Stimulated activated effector memory CD8-positive, alpha-beta T cell treated with anti-CD3 and anti-CD28 coated beads, Interleukin-12 subunit alpha, Interleukin-12 subunit beta, amount 100 ng/mL, for 72 hours (primary cell): ENCODE results near the gene PLBD2.

ENCODE experiments used
- ATAC-seq: fragments of 150-1000 bp; cut with Tn5 transposase; 2 replicates; pipeline ENCODE4 v1.10.0; 2021
- DNase-seq, 2 donors: peaks; one replicate each; pipeline ENCODE4 v3.0.0; 2021 to 2022; ENCODE audit warnings: low spot score in 2 of 2
- H3K27ac Mint-ChIP-seq: one replicate; pipeline ENCODE4 v1.8.0; 2022; ENCODE audit warnings: mild to moderate bottlenecking, mixed read lengths
- H3K36me3 Mint-ChIP-seq: one replicate; pipeline ENCODE4 v1.8.0; 2022; ENCODE audit warnings: mild to moderate bottlenecking, mixed read lengths
- H3K4me1 Mint-ChIP-seq: one replicate; pipeline ENCODE4 v1.8.0; 2022; ENCODE audit warnings: mixed read lengths
- H3K4me3 Mint-ChIP-seq: one replicate; pipeline ENCODE4 v1.8.0; 2022; ENCODE audit warnings: mild to moderate bottlenecking, mixed read lengths
- H3K9me3 Mint-ChIP-seq: one replicate; pipeline ENCODE4 v1.8.0; 2022; ENCODE audit warnings: mixed read lengths

Gene PLBD2

DNA sequence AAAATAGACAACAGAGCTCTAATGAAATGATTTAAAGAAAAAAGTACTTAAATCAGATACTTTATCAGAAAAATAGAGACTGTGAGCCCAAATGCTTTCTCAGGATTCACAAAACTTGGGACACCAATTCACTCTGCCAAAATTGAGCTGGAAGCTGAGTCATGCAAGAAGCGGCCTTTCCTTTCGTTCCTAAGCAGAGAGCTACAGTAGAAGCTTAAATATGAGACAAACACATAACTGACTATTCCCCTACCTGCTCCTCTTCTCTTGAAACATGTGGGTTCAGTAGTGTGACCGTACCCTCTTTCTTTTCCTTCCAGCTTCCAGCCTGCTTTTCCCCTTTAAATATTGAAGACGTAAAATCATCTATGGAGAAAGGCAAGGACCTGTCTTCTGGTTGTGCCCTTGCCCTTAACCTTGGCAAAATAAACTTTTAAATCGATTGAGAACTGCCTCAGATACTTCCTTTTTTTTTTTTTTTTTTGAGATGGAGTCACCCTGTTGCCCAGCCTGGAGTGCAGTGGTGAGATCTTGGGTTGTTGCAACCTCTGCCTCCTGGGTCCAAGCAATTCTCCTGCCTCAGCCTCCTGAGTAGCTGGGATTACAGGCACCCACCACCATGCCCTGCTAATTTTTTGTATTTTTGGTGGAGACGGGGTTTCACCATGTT is 49.7 kb downstream of the PLBD2 start:
- Mint-ChIP-seq H3K4me1 (no peaks in the 10 kb centered on the region), H3K36me3 (no peaks in the 10 kb centered on the region), H3K27ac (no peak overlapping the region), H3K9me3 (no peaks in the 10 kb centered on the region), H3K4me3 (no peak overlapping the region)
- ATAC-seq (no peak), DNase-seq (no peak)

DNA sequence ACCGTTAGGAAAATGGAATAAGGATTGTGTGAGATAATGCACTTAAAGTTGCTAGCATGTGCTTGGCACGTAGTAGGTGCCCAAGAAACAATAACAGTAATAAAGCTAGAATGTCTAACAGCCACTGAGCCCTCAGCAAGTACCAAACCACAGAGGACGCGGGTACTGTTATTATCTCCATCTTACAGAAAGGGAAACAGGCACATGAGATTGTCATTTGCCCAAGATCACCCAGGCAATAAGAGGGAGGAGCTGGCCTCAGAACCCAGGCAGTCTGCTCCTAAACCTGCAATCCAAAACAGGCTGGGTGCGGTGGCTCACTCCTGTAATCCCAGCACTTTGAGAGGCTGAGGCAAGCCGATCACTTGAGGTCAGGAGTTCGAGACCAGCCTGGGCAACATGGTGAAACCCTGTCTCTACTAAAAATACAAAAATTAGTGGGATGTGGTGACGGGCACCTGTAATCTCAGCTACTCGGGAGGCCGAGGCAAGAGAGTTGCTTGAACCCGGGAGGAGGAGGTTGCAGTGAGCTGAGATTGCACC is 50.4 kb downstream of the PLBD2 start:
- H3K9me3 Mint-ChIP-seq, result no peaks in the 10 kb centered on the region
- no peak for DNase-seq
- no peak overlapping the region for H3K27ac Mint-ChIP-seq
- no peaks in the 10 kb centered on the region for H3K4me1 Mint-ChIP-seq
- ATAC-seq, result no peak
- H3K4me3 Mint-ChIP-seq, result no peak overlapping the region
- H3K36me3 Mint-ChIP-seq, result no peaks in the 10 kb centered on the region

DNA sequence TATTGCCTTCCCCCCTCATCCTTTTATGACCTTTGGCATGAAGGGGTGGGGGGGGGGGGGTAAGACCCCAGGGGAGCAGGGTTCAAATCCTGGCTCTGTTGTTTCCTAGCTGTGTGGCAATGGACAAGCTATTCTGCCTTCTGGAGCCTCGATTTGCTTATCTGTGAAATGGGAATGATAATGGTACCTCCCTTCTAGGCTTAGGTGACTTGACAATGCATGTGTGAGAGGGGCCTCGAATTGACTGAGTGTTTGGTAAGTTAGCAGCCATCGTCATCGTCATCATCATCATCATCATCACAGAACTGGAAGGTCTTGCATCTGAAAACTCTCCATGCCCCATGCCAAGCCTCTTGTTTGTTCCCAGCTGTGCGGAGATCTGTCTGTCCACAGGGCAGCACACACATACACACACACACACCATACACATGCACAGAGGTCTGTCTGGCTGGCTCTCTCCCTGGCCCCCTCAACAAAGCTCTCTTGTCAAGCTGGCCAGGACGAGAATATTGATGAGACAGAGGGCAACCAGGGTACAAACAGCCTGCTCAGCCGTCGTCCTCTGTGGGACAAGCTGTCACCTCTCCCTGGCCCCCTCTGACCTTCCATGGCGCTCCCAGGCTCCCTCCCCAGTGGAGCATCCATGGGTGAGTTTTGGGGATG is 51.2 kb downstream of the PLBD2 start:
- Mint-ChIP-seq H3K4me1 (no peaks in the 10 kb centered on the region), H3K9me3 (no peaks in the 10 kb centered on the region), H3K4me3 (no peak overlapping the region), H3K36me3 (no peaks in the 10 kb centered on the region), H3K27ac (no peak overlapping the region)
- DNase-seq, result no peak
- no peak for ATAC-seq

DNA sequence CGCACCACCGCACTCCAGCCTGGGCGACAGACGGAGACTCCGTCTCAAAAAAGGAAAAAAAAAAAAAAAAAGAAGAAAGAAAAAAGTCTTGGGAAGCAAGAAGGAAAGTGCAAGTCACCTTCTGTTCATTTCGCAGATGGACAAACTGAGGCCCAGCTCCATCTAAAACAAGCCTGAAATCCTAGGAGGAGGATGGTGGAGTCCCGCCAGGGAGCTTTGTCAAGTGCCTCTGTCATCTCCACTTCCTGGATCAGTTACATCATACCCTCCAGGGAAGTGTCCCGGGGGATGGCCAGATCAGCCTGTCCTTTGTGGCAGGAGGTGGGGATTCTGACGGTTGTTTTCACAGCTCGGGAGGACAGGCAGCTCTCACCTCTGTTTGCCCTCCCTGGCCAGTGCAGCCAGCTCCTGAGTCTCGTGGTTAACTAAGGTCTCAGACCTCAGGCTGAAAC is 55.1 kb downstream of the PLBD2 start:
- H3K36me3 Mint-ChIP-seq, result no peaks in the 10 kb centered on the region
- no peaks in the 10 kb centered on the region for H3K4me1 Mint-ChIP-seq
- H3K4me3 Mint-ChIP-seq, result no peak overlapping the region
- DNase-seq (no peak), ATAC-seq (no peak)
- H3K27ac Mint-ChIP-seq, result no peak overlapping the region
- no peaks in the 10 kb centered on the region for H3K9me3 Mint-ChIP-seq

DNA sequence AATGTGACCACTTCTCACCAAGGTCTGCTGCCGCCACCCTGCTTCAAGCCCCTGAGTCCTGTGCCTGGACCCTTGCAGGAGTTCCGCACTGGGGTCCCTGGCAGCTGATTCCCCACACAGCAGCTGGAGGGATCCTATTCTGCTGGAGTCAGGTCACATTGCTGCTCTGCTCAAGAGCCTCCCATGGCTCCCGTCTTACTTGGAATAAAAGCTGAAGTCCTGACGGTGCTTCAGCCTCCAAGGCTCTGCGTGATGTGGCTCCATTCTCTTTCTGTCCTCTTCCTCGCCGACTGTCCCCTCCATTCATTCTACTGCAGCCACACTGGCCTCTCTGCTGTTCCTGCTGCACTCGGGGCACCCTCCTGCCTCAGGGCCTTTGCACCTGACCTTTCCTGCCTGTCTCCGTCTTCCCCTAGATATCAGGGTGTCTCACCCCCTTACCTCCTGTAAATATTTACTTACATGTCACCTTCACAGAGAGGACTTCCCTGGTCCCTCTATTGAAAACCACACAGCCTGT is 56.2 kb downstream of the PLBD2 start:
- no peak for DNase-seq
- H3K36me3 Mint-ChIP-seq, result no peaks in the 10 kb centered on the region
- no peaks in the 10 kb centered on the region for H3K4me1 Mint-ChIP-seq
- H3K27ac Mint-ChIP-seq, result no peak overlapping the region
- ATAC-seq, result no peak
- H3K4me3 Mint-ChIP-seq, result no peak overlapping the region
- no peaks in the 10 kb centered on the region for H3K9me3 Mint-ChIP-seq

DNA sequence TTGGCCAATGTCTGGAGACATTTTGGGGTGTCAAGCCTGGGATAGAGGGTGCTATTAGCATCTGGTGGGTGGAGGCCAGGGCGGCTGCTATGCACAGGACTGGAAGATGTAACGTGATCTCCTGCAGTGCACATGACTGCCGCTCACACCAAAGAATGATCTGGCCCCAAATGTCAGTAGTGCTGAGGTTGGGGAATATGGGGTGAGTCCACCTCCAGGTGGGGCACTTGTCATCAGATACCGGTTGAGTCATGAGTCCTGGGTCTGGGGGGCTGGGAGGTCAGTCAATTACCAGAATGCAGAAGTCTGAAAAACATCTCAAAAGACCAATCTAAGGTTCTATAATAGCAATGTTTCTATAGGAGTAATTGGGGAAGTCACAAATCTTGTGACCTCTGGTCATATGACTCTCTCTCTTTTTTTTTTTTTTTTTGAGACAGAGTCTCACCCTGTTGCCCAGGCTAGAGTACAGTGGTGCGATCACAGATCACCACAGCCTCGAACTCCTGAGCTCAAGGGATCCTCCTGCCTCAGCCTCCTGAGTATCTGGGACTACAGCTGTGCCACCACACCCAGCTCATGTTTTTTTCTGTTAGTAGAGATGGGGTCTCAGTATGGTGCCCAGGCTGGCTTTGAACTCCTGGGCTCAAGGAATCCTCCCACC is 57.8 kb downstream of the PLBD2 start:
- DNase-seq, result no peak
- H3K4me1 Mint-ChIP-seq, result no peaks in the 10 kb centered on the region
- no peaks in the 10 kb centered on the region for H3K9me3 Mint-ChIP-seq
- H3K4me3 Mint-ChIP-seq, result no peak overlapping the region
- no peak for ATAC-seq
- H3K36me3 Mint-ChIP-seq, result no peaks in the 10 kb centered on the region
- no peak overlapping the region for H3K27ac Mint-ChIP-seq

DNA sequence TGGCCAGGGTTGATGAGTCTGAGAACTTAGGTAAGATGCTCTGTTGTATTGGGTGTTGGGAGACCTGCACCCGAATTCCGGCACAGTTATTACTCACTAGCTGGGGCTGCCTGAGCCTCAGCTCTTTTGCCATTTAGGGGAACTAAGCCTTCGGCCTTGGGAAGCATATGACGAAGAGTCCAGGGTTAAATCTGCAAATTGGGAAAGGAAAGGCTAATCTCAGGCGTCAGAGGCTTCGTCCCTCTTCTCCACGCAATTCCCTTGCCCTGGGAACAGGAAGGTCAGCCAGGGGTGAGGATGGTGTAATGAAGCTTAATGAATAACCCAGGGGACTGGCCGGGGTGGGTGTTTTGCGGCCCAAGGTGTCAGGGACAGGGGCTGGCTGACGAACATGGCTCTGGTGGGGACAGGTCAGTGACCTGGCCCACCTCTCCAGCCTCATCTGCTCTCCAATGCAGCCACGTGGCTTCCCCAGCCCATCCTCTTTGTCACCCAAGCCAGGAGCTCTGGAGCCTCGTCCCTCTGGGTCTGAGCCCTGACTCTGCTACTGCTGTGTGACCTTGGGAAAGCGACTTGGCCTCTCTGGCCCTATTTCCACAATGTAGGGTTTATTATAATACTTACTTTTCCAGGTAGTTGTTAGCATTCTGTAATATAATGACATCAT is 60.0 kb downstream of the PLBD2 start:
- Mint-ChIP-seq H3K36me3 (no peaks in the 10 kb centered on the region), H3K9me3 (no peaks in the 10 kb centered on the region), H3K4me3 (no peak overlapping the region), H3K4me1 (peaks cover 7% of the 10 kb centered on the region), H3K27ac (no peak overlapping the region)
- DNase-seq (no peak), ATAC-seq (no peak)

DNA sequence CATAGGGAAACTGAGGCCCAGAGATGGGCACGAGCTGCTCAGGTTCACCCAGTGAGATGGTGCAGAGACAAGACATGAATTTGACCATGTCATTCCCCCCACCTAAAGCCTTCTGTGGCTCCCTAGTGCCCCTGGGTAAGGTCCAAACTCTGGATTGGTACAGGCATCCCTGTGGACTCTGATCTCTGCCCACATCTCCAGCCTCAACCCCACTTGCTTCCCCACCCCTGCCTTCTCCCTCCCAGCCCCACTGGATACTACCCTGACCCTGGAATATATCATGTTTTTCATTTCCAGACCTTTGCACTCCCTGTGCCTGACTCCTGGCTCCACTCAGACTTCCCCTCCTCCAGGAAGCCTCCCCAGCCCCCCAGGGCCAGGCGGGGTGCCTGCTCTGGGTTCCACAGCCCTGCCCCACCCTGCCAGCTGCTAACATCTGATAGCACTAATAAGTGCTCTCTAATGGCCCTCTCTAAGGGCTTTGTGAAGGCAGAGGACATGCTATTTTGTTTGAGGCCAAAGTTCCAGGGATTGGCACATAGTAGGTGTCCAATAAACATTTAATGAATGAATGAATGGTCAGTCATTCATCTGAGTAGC is 62.7 kb downstream of the PLBD2 start:
- Mint-ChIP-seq H3K4me3 (no peak overlapping the region), H3K4me1 (peaks cover 7% of the 10 kb centered on the region)

DNA sequence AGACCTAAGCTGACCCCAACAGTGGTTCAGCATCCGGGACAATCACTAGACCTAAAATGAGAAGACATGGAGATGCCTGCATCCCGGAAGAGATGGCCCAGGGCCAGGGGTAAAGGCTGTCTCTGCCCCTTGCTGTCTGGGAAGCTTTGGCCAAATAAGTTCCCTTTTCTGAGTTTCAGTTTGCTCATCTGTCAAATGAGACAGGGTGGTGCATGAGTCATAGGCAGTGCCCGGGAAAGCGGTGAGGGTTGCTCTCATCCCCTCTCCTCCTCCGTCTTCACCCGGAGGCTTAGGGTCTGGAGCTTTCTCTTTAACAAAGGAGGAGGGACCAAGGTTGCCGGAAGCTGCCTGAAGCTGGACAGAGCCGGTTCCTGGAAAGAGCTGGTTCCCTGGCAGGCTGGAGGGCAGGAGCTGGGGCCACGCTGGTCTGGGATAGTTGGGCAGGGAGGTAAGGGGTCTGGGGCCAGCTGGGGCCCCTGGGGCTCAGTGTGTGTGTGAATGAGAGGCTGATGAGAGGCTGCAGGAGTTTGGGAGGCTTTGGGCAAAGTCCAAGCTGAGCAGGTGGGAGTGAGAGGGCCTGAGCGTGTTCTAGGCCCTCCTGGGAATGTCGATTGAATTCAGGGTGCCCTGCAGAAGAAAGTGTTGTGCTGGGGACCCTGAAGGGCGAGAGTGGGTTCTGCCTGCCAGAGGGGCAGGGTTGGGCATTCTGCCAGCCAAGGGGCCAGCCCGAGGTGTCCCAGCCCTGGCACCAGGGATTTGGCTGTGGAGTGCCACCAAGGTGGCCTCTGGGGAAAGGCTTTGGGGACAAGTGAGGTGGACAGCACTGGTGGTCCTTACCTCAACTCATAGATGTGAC is 63.9 kb downstream of the PLBD2 start, which contains the start of gene SDSL:
SDSL (plus strand) TSS at position 351 of the 856 bp plus-strand sequence. CDS start 5,603 bp downstream, outside the sequence.
- Mint-ChIP-seq H3K36me3 (no peaks in the 10 kb centered on the region), H3K4me1 (peaks cover 7% of the 10 kb centered on the region), H3K27ac (peak within 1 kb of the TSS; percentile 76), H3K9me3 (no peaks in the 10 kb centered on the region), H3K4me3 (peak within 1 kb of the TSS; percentile 45)
- DNase-seq (peak; percentile 8 to 69), ATAC-seq (peak; percentile 82)

More for the DNA sequence above, 62.7 kb downstream of the PLBD2 start:
- ATAC-seq (no peak), DNase-seq (no peak)
- Mint-ChIP-seq H3K36me3 (no peaks in the 10 kb centered on the region), H3K27ac (no peak overlapping the region), H3K9me3 (no peaks in the 10 kb centered on the region)

DNA sequence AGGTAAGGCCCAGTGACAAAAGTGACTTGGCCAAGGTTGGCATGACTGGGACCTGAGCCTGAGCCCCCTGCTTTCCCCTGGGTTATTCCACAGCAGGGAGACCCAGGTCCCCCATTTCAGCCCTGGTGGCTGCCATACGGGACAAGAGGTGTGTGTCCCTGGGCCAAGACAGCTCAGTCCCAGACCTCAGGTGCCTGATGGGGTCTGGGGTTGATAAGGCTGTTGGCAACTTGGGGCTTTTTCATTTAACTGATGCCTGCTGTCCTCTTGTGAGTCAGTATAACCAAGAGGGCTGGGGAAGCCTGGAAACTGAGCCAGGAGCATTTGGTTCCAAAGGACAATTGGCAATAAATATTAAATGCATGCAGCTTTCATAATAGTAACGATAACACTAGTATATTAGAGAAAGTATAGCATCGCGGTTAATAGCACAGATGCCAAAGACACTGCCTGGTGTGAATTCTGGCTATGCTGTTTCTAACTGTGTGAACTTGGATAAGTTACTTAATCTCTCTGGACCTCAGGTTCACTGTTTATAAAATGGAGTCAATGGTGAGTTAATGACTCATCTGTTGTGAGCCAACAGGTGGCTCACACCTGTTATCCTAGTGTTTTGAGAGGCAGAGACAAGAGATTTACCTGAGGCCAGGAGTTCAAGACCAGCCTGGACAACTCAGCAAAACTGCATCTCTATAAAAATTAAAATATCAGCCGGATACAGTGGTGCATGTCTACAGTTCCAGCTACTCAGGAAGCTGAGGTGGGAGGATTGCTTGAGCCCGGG is 64.7 kb downstream of the PLBD2 start:
- Mint-ChIP-seq H3K9me3 (no peaks in the 10 kb centered on the region), H3K4me3 (no peak overlapping the region), H3K36me3 (no peaks in the 10 kb centered on the region), H3K4me1 (peaks cover 7% of the 10 kb centered on the region), H3K27ac (no peak overlapping the region)
- no peak for DNase-seq
- no peak for ATAC-seq

DNA sequence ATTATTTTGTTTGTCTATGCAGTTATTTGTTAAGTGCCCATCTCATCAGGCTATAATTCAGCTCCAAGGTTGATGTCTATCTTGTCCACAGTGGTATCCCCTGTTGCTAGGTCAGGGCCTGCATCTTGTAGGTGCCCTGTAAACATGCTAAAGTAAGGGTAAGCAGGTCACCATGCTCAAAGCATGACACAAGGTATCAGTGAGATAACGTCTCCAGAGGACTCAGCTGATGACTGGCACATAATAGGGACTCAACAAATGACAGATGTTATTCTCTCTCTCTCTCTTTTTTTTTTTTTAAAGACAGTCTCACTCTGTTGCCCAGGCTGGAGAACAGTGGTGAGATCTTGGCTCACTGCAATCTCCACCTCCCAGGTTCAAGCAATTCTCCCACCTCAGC is 66.1 kb downstream of the PLBD2 start:
- H3K9me3 Mint-ChIP-seq, result no peaks in the 10 kb centered on the region
- ATAC-seq (no peak), DNase-seq (no peak)
- H3K4me3 Mint-ChIP-seq, result no peak overlapping the region
- no peaks in the 10 kb centered on the region for H3K36me3 Mint-ChIP-seq
- peaks cover 7% of the 10 kb centered on the region for H3K4me1 Mint-ChIP-seq
- H3K27ac Mint-ChIP-seq, result no peak overlapping the region

DNA sequence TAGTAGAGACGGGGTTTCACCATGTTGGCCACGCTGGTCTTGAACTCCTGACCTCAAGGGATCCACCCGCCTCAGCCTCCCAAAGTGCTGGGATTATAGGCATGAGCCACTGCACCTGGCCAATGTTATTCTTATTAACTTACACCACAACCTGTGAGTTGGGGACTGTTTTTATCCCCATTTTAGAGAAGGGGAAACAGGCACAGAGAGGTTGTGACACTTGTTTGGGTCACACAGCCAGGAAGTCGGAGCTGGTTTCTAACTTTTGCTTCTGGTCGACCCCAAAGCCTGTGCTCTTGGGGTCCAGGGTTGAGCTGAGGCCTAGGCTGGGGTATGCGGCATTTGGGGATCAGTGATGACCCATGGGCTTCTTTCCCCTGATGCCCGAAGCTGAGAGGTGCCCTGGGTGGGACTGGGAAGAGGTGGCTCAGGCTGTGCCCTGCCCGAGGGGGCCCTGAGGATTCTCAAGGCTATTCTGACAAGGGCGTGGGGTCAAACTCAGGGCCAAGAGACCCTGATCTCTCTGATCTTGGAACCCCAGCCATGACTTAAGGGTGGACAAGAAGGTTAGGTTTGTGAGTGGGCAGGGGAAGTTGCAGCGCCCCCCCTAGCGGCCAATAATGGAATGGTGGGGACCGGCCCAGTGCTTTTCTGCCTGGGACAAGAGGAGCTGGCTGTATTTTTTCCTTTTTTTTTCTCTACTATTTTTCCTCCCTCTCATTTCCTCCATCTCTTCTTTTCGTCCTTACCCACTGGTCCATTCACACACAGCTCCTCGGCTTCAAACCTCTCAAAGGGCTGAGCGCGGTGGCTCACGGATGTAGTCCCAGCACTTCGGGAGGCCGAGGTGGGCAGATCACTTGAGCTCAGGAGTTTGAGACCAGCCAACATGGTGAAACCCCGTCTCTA is 66.8 kb downstream of the PLBD2 start:
- H3K4me3 Mint-ChIP-seq, result no peak overlapping the region
- ATAC-seq, result peak; percentile 47
- no peak overlapping the region for H3K27ac Mint-ChIP-seq

More for the DNA sequence above, 66.8 kb downstream of the PLBD2 start:
- H3K4me1 Mint-ChIP-seq, result peaks cover 7% of the 10 kb centered on the region
- no peaks in the 10 kb centered on the region for H3K9me3 Mint-ChIP-seq
- DNase-seq, result peak; percentile 44 to 81
- H3K36me3 Mint-ChIP-seq, result no peaks in the 10 kb centered on the region
